Left lung (tissue), 10 donors: ENCODE measurements around the gene NTM. TPM values are rescaled to one million over a fixed set of nuclear protein-coding genes. Genes with fewer than 3 reads are reported as not detected.

Source experiments
- ATAC-seq: fragments of 200-7000 bp; cut with Tn5 transposase; one replicate; pipeline ENCODE4 v1.9.1; 2020; ENCODE audit warnings: moderate library complexity
- DNase-seq, 4 donors: peaks; one replicate each; pipeline ENCODE4 v3.0.0-alpha.2; 2013 to 2020
- H3K27ac ChIP-seq, 2 donors: fragments of 200-600 bp; sonication (generic) in 1 of 2; one replicate each; pipeline versions ENCODE4 v1.5.0 to v1.8.0; 2020 to 2021
- H3K27me3 ChIP-seq, 2 donors: fragments of 200-600 bp; sonication (generic) in 1 of 2; one replicate each; pipeline versions ENCODE4 v1.5.0 to v1.8.0; 2020 to 2021
- H3K36me3 ChIP-seq, 2 donors: fragments of 200-600 bp; sonication (generic) in 1 of 2; one replicate each; pipeline versions ENCODE4 v1.5.0 to v1.8.0; 2020 to 2021
- H3K4me1 ChIP-seq, 2 donors: fragments of 200-600 bp; one replicate each; pipeline ENCODE4 v1.8.0; 2021
- H3K4me3 ChIP-seq, 2 donors: fragments of 200-600 bp; sonication (generic) in 1 of 2; one replicate each; pipeline versions ENCODE4 v1.5.0 to v1.8.0; 2020 to 2021; ENCODE audit warnings: mild to moderate bottlenecking in 1 of 2
- H3K9me3 ChIP-seq, 2 donors: fragments of 200-600 bp; sonication (generic) in 1 of 2; one replicate each; pipeline versions ENCODE4 v1.5.0 to v1.8.0; 2020 to 2021
- CTCF ChIP-seq, 2 donors: fragments of 200-600 bp; sonication (generic) in 1 of 2; IDR thresholded peaks; one replicate each; pipeline versions ENCODE4 v1.5.0 to v1.8.0; 2021; ENCODE audit warnings: antibody characterized with exemption in 2 of 2
- intact Hi-C, 2 donors: fragments of 100-400 bp; cut with DNase I; formaldehyde crosslinking; loops; one replicate each; pipeline versions ENCODE4 v1.11.2 to v1.14.2; 2022
- polyA plus RNA-seq, 6 donors: library from polyadenylated mRNA; unstranded; fragments of 120-200 nt; gene quantifications; one replicate each; pipeline ENCODE4 v1.2.1, GENCODE V29; 2013; ENCODE audit not compliant: insufficient read length in 6 of 6
- total RNA-seq, 2 donors: library from RNA; stranded (reverse); fragmentation: NEBNext Ultra II Directional; extraction: Animal tissue kit (Norgen Biotek cat#: 25700); gene quantifications; one replicate each; pipeline ENCODE4 v1.2.1, GENCODE V29; 2021
- donor health status: DM: no; HTN: yes; CAD: no.
- donor health status: DM: no; HTN: no; CAD: no.

The NTM gene
- total and polyA plus RNA-seq, 8 donors: 9.5 to 31.0 (median 21.1) TPM

GRCh38 chr11:132248580-132248979 lies 878.2 kb downstream of the NTM start:
- intact Hi-C loops: no loop called here
- no peak overlapping the region for H3K27ac ChIP-seq
- DNase-seq (no peak), ATAC-seq (no peak)
- no peaks in the 10 kb centered on the region for H3K4me1 ChIP-seq
- no peaks in the 10 kb centered on the region for H3K27me3 ChIP-seq
- H3K36me3 ChIP-seq: no peaks in the 10 kb centered on the region
- no peak overlapping the region for H3K4me3 ChIP-seq
- H3K9me3 ChIP-seq: no peaks in the 10 kb centered on the region
- no peak for TF ChIP-seq CTCF (IDR thresholded peaks at IDR 0.05)

- intact Hi-C loops: no loop called here
- H3K36me3 ChIP-seq: no peaks in the 10 kb centered on the region
- H3K27me3 ChIP-seq: no peaks in the 10 kb centered on the region
- no peak overlapping the region for H3K27ac ChIP-seq
- H3K9me3 ChIP-seq: no peaks in the 10 kb centered on the region
- ATAC-seq (no peak), DNase-seq (no peak)
- H3K4me1 ChIP-seq: no peaks in the 10 kb centered on the region
- H3K4me3 ChIP-seq: no peak overlapping the region
- TF ChIP-seq CTCF (IDR thresholded peaks at IDR 0.05): no peak
These were observed 878.8 kb downstream of the NTM start for GRCh38 chr11:132249256-132249655.

- H3K4me1 ChIP-seq: no peaks in the 10 kb centered on the region
- no peaks in the 10 kb centered on the region for H3K36me3 ChIP-seq
- intact Hi-C loops: no loop called here
- TF ChIP-seq CTCF (IDR thresholded peaks at IDR 0.05): no peak
- H3K27me3 ChIP-seq: no peaks in the 10 kb centered on the region
- no peak for ATAC-seq
- H3K27ac ChIP-seq: no peak overlapping the region
- no peak overlapping the region for H3K4me3 ChIP-seq
- DNase-seq: no peak
- H3K9me3 ChIP-seq: no peaks in the 10 kb centered on the region
These were observed 880.6 kb downstream of the NTM start for GRCh38 chr11:132251061-132251460.

- no peak for DNase-seq
- intact Hi-C loops: no loop called here
These were observed 883.3 kb downstream of the NTM start for GRCh38 chr11:132253469-132254264.

GRCh38 chr11:132254906-132255305 lies 884.5 kb downstream of the NTM start:
- Histone ChIP-seq H3K27ac (no peak overlapping the region), H3K27me3 (no peaks in the 10 kb centered on the region), H3K4me1 (no peaks in the 10 kb centered on the region), H3K9me3 (no peaks in the 10 kb centered on the region), H3K36me3 (no peaks in the 10 kb centered on the region), H3K4me3 (no peak overlapping the region)
- TF ChIP-seq CTCF (IDR thresholded peaks at IDR 0.05): no peak
- no peak for ATAC-seq
- no peak for DNase-seq
- intact Hi-C loops: no loop called here

More at GRCh38 chr11:132253469-132254264, 883.3 kb downstream of the NTM start:
- Histone ChIP-seq H3K9me3 (no peaks in the 10 kb centered on the region), H3K27ac (no peak overlapping the region), H3K4me1 (no peaks in the 10 kb centered on the region), H3K4me3 (no peak overlapping the region), H3K36me3 (no peaks in the 10 kb centered on the region), H3K27me3 (no peaks in the 10 kb centered on the region)
- no peak for ATAC-seq
- no peak for TF ChIP-seq CTCF (IDR thresholded peaks at IDR 0.05)
